Muscle of leg (tissue), 11 donors: ENCODE data around the gene HMG20A. TPM values are rescaled to one million over a fixed set of nuclear protein-coding genes. Genes with fewer than 3 reads are reported as not detected.

ENCODE experiments used
- DNase-seq: peaks from one replicate; pipeline ENCODE4 v3.0.0; 2013
- H3K27ac ChIP-seq: one replicate; pipeline ENCODE4 v1.5.1; 2013; ENCODE audit warnings: mild to moderate bottlenecking, low read length, control low read depth
- H3K27me3 ChIP-seq: one replicate; pipeline ENCODE4 v1.6.1; 2013; ENCODE audit warnings: low read length; ENCODE audit not compliant: control insufficient read depth, insufficient read depth
- H3K36me3 ChIP-seq: one replicate; pipeline ENCODE4 v1.6.1; 2013; ENCODE audit warnings: low read length; ENCODE audit not compliant: control insufficient read depth, insufficient read depth
- H3K4me1 ChIP-seq: one replicate; pipeline ENCODE4 v1.6.1; 2013; ENCODE audit warnings: low read length; ENCODE audit not compliant: control insufficient read depth, insufficient read depth
- H3K4me3 ChIP-seq: one replicate; pipeline ENCODE4 v1.5.1; 2013; ENCODE audit warnings: low read length, control low read depth
- H3K9me3 ChIP-seq: replicated peaks from 2 replicates; pipeline ENCODE4 v1.6.1; 2013; ENCODE audit warnings: low read depth, low read length; ENCODE audit not compliant: control insufficient read depth
- WGBS: methylation state at CpG from one replicate; pipeline ENCODE4 v1.1.5; 2013; ENCODE audit warnings: missing lambda C conversion rate; ENCODE audit not compliant: insufficient coverage; 5-methylcytosine and 5-hydroxymethylcytosine counted together
- polyA plus RNA-seq, 8 donors: library from polyadenylated mRNA; unstranded; fragments of 120-200 nt; gene quantifications; one replicate each; pipeline versions ENCODE4 v1.2.1 to v1.2.3, GENCODE V29; 2013; ENCODE audit warnings: inconsistent platforms in 1 of 8, low replicate concordance in 1 of 8; ENCODE audit not compliant: insufficient read length in 8 of 8, insufficient read depth in 1 of 8
- total RNA-seq: library from RNA; stranded (reverse); fragments of 120-200 nt; gene quantifications from one replicate; pipeline ENCODE4 v1.2.4, GENCODE V29; 2013

The HMG20A gene
- total and polyA plus RNA-seq, 9 donors = 30.5 to 51.4 (median 43.7) TPM

- H3K27me3 ChIP-seq = no peaks in the 10 kb centered on the region
- H3K4me1 ChIP-seq = peaks cover 5% of the 10 kb centered on the region
Observed at GRCh38 chr15:77386626-77387025, 34.1 kb upstream of the HMG20A start.

GRCh38 chr15:77387365-77388105, 33.2 kb upstream of the HMG20A start:
- no peak overlapping the region for H3K4me3 ChIP-seq
- 100% methylated on average over 1 of the region's 2 CpGs for WGBS
- H3K27me3 ChIP-seq = no peaks in the 10 kb centered on the region
- no peak overlapping the region for H3K27ac ChIP-seq
- peaks cover 5% of the 10 kb centered on the region for H3K4me1 ChIP-seq
- no peaks in the 10 kb centered on the region for H3K36me3 ChIP-seq
- no peaks in the 10 kb centered on the region for H3K9me3 ChIP-seq
- peak; percentile 22 for DNase-seq

More at GRCh38 chr15:77386626-77387025, 34.1 kb upstream of the HMG20A start:
- DNase-seq = no peak
- WGBS = 83% methylated on average over 1 of the region's 2 CpGs
- Histone ChIP-seq H3K9me3 (no peaks in the 10 kb centered on the region), H3K36me3 (no peaks in the 10 kb centered on the region), H3K4me3 (no peak overlapping the region), H3K27ac (no peak overlapping the region)

DNA sequence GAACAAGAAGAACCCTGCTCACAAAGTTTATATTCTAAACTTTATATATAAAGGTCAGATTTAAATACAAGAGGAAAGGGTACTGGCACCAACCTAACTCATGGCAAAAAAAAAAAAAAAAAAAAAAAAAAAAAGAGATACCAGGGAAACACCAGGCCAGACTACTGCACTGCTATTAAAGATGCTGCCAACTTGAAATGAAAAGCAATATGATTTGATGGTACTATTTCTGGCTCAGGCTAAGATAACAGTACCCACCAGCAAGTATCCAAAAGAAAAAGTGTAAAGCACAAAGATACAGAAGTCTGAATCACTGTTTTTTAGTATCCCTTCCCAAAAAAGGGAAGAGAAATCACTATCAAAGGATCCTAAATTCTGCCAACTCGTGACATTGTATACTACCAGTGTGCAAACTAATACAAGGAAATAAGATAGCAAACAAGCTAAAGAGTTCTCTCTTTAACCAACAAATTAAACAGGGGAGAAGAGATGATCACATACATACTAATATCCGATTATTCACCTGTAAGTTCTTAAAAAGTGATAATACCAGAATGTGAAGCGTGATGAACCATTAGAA, 29.2 kb upstream of the HMG20A start:
- no CpG with 5 or more reads among the region's 3 CpGs for WGBS
- no peak for DNase-seq
- Histone ChIP-seq H3K4me3 (no peak overlapping the region), H3K9me3 (peaks cover 5% of the 10 kb centered on the region), H3K4me1 (peaks cover 5% of the 10 kb centered on the region), H3K27ac (no peak overlapping the region), H3K27me3 (no peaks in the 10 kb centered on the region), H3K36me3 (peaks cover 2% of the 10 kb centered on the region)

GRCh38 chr15:77392762-77393470, 27.8 kb upstream of the HMG20A start:
- DNase-seq = no peak
- Histone ChIP-seq H3K4me1 (peaks cover 2% of the 10 kb centered on the region), H3K27me3 (no peaks in the 10 kb centered on the region), H3K27ac (no peak overlapping the region), H3K4me3 (no peak overlapping the region), H3K36me3 (peaks cover 2% of the 10 kb centered on the region), H3K9me3 (peaks cover 5% of the 10 kb centered on the region)
- WGBS = 100% methylated on average over 2 of the region's 7 CpGs

GRCh38 chr15:77393471-77393840, 27.2 kb upstream of the HMG20A start:
- H3K9me3 ChIP-seq = peaks cover 10% of the 10 kb centered on the region
- H3K4me1 ChIP-seq = peaks cover 2% of the 10 kb centered on the region
- no peak overlapping the region for H3K27ac ChIP-seq
- H3K4me3 ChIP-seq = no peak overlapping the region
- peaks cover 2% of the 10 kb centered on the region for H3K36me3 ChIP-seq
- H3K27me3 ChIP-seq = no peaks in the 10 kb centered on the region
- DNase-seq = no peak

DNA sequence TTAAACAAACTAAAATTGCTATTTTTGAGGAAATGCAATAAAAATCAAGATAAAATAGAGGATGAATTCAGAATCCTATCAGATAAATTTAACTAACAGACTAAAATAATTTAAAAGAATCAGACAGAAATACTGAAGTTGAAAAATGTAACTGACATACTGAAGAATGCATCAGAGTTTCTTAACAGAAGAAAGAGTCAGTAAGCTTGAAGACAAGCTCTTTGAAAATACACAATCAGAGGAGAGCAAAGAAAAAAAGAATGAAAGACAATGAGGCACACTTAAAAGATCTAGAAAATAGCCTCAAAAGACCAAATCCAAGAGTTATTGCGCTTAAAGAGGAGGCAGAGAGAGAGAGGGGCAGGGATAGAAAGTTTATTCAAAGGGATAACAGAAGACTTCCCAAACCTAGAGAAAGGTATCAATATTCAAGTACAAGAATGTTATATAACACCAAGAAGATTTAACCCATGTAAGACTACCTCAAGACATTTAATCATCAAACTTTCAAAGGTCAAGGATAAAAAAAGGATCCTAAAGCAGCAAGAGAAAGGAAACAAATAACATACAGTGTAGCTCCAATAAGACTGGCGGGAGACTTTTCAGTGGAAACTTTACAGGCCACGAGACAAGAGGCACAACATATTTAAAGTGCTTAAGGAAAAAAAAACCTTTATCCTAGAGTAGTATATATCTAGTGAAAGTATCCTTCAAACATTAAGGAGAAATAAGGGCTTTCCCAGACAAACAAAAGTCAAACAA, 25.5 kb upstream of the HMG20A start:
- Histone ChIP-seq H3K9me3 (peaks cover 23% of the 10 kb centered on the region), H3K27ac (no peak overlapping the region), H3K4me3 (no peak overlapping the region), H3K4me1 (peaks cover 2% of the 10 kb centered on the region), H3K36me3 (peaks cover 2% of the 10 kb centered on the region), H3K27me3 (no peaks in the 10 kb centered on the region)
- no peak for DNase-seq
- WGBS = no CpG with 5 or more reads among the region's 3 CpGs

- no peaks in the 10 kb centered on the region for H3K27me3 ChIP-seq
- no CpG with 5 or more reads among the region's 1 CpG for WGBS
- H3K9me3 ChIP-seq = peaks cover 25% of the 10 kb centered on the region
- H3K36me3 ChIP-seq = peaks cover 2% of the 10 kb centered on the region
- no peak overlapping the region for H3K4me3 ChIP-seq
- DNase-seq = no peak
- peaks cover 2% of the 10 kb centered on the region for H3K4me1 ChIP-seq
- no peak overlapping the region for H3K27ac ChIP-seq
Observed at GRCh38 chr15:77396692-77397091, 24.0 kb upstream of the HMG20A start.

GRCh38 chr15:77398927-77399326, 21.8 kb upstream of the HMG20A start:
- WGBS = no CpG with 5 or more reads among the region's 1 CpG
- Histone ChIP-seq H3K27me3 (no peaks in the 10 kb centered on the region), H3K4me1 (no peaks in the 10 kb centered on the region), H3K9me3 (peaks cover 25% of the 10 kb centered on the region), H3K36me3 (peaks cover 2% of the 10 kb centered on the region), H3K4me3 (no peak overlapping the region), H3K27ac (no peak overlapping the region)
- DNase-seq = no peak

- no peaks in the 10 kb centered on the region for H3K27me3 ChIP-seq
- no peaks in the 10 kb centered on the region for H3K36me3 ChIP-seq
- WGBS = no CpG with 5 or more reads among the region's 1 CpG
- H3K4me3 ChIP-seq = no peak overlapping the region
- no peak overlapping the region for H3K27ac ChIP-seq
- H3K4me1 ChIP-seq = no peaks in the 10 kb centered on the region
- H3K9me3 ChIP-seq = peaks cover 23% of the 10 kb centered on the region
- DNase-seq = no peak
Observed at GRCh38 chr15:77400258-77400657, 20.4 kb upstream of the HMG20A start.
